ENCODE data around the gene TIAL1.

TIAL1 gene

GRCh38 chr10:119526621-119527592 is 69.9 kb downstream of the TIAL1 start:
- no peak for DNase-seq

GRCh38 chr10:119526149-119526548 is 70.6 kb downstream of the TIAL1 start:
- DNase-seq: no peak

GRCh38 chr10:119525116-119525515 is 71.6 kb downstream of the TIAL1 start:
- DNase-seq: no peak

DNA sequence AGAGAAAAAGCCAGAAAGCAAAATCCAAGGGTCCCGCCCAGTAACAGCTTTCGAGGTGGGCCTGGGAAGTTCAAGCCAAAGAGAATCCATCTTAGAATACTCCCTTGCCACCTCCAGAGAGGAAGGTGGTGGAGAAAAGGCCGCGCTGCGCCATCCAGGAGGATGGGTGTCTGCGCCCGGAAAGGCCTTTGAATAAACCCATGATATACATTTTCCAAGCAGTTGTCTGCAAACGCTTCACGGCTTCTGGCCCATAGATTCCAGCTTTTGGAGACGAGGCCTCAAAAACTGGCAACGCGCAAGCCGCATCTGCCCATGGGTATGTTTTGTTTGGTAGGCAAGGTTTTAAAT is 72.1 kb downstream of the TIAL1 start:
- DNase-seq: no peak

DNA sequence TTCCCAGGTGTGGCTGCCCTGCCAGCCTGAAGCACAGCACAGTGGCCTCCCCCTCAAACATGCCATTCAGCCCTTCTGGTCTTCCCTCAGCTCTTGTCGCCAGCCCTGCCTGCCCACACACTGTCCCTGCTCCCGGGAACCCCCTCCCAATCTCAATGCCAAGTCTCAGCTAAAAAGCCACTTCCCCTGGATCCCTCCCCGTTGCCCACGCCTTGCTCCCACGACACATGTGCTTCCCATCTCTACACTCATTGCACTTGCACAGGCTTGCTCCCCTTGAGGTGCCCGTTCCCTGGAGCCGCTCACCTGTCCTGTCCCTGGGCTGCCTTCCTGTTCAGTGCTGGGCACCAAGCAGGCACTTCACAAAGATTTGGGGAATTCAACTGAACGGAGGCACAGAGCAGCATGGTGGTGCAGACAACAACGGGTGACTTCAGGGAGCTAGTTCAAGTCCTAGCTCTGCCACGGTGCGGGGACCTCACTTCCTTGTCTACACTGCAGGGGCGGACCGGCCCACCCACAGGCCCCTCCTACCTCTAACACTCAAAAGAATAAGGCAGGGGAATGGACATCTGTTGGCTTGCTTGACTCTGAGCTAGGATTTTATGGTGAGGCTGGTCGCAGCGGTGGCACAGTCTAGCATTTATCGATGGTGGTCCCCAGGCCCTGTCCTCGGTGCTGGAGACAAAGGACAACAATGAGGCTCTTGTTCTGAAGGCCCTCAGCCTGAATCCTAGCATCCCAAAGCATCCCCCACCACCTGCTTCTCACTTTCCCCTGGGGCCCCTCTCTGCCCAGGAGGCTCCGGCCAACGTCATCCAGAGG is 72.7 kb downstream of the TIAL1 start:
- DNase-seq: no peak

All from activated naive CD4-positive, alpha-beta T cell treated with Interleukin-2 at 50 U/mL for 16 hours (primary cell).